Heart left ventricle (tissue), 13 donors: ENCODE data around the gene SUPT6H.

Source experiments
- POLR2A ChIP-seq, 2 donors: fragments of 450-650 bp; IDR thresholded peaks; one replicate each; pipeline ENCODE4 v1.6.1; 2017; ENCODE audit warnings: antibody characterized with exemption in 2 of 2, mild to moderate bottlenecking in 2 of 2, moderate library complexity in 2 of 2
- TF ChIP-seq, protein P1 (sequence below), 12 donors: fragments of 200-600 bp; sonication (generic) in 4 of 12; IDR thresholded peaks; one replicate each; pipeline versions ENCODE4 v1.5.0 to v1.8.0; 2018 to 2022; ENCODE audit warnings: antibody characterized with exemption in 12 of 12, mild to moderate bottlenecking in 5 of 12
- donor health status: ischemic (EF 13 %, LVEDD 7.1; RV severe dilation, severe dysfunction).
- donor health status: DM: no; HTN: yes; CAD: no.
- donor health status: DM: no; HTN: no; CAD: no.
- donor health status: ischemic (EF 25% LVEDD 6.9; RV normal size, moderate dysfunction).
- donor health status: ischemic (EF 25% LVEDD 5.7; RV mildly dilated, moderate dysfunction).
- donor health status: ischemic (EF 35%, LVEDD 5.7; RV mildly dilated, moderate dysfunction).
- donor health status: nonischemic (EF 11% LVEDD 7.7; RV severe dilation, severe dysfunction).
- donor health status: DM: yes; HTN: yes; CAD: no.
- donor health status: PGD.
- donor health status: ischemic (EF 29% LVEDD 5.4; RV normal size, mild dysfunction).
- donor health status: nonischemic (EF 23%, LVEDD 6.1; RV moderate dilation, normal function).

DNA sequence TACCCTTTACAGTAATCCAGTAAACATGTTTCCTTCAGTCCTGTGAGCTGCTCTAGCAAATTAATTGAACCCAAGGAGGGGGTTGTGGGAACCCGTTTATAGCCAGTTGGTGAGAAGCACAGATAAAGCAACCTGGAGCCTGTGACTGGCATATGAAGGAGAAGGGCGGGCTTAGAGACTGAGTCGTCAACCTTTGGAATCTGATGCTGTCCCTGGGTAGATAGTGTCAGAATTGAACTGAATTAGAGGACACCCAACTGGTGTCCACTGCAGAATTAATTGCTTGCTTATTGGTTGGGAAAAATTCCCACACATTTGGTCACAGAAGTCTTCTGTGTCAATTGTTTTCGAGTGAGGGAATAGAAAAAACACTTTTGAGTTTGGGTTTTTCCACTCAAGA lies 35.2 kb upstream of the SUPT6H start:
- TF ChIP-seq, protein P1, sequence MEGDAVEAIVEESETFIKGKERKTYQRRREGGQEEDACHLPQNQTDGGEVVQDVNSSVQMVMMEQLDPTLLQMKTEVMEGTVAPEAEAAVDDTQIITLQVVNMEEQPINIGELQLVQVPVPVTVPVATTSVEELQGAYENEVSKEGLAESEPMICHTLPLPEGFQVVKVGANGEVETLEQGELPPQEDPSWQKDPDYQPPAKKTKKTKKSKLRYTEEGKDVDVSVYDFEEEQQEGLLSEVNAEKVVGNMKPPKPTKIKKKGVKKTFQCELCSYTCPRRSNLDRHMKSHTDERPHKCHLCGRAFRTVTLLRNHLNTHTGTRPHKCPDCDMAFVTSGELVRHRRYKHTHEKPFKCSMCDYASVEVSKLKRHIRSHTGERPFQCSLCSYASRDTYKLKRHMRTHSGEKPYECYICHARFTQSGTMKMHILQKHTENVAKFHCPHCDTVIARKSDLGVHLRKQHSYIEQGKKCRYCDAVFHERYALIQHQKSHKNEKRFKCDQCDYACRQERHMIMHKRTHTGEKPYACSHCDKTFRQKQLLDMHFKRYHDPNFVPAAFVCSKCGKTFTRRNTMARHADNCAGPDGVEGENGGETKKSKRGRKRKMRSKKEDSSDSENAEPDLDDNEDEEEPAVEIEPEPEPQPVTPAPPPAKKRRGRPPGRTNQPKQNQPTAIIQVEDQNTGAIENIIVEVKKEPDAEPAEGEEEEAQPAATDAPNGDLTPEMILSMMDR (IDR thresholded peaks at IDR 0.05) = no peak
- TF ChIP-seq POLR2A (IDR thresholded peaks at IDR 0.05) = no peak
